CD4-positive, alpha-beta T cell treated with Interleukin-12 subunit alpha and Interleukin-12 subunit beta, for 1 hour (primary cell): ENCODE measurements around the gene CCN2.
"Not testable (repeated sequence)": the region's sequence is repeated elsewhere in the genome, so short reads cannot be mapped to it uniquely, and the experiment has no call there.

Experiments
- DNase-seq: peaks from one replicate; pipeline ENCODE4 v3.0.0-alpha.2; 2020

CCN2 gene

GRCh38 chr6:131908787-131909186 lies 42.4 kb downstream of the CCN2 start:
- not testable (repeated sequence) for DNase-seq

- not testable (repeated sequence) for DNase-seq
These were observed 47.4 kb downstream of the CCN2 start for GRCh38 chr6:131903734-131904133.

- DNase-seq = not testable (repeated sequence)
These were observed 49.8 kb downstream of the CCN2 start for GRCh38 chr6:131901326-131901873.

GRCh38 chr6:131900231-131900630 lies 50.9 kb downstream of the CCN2 start:
- DNase-seq = no peak

DNA sequence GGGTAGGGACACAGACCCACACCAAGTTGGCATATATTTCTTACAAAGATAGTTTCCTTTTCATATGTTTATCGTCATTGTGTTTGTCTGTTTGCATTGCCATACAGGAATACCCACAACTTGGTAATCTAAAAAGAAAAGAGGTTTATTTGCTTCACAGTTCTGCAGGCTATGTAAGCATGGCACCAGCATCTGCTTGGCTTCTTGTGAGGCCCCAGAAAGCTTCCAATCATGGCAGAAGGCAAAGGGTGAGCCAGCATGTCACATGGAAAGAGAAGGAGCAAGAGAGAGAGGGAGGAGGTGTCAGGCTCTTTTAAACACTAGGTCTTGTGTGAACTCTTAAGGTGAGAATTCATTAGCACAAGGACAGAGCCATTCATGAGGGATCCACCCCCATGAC lies 52.5 kb downstream of the CCN2 start:
- no peak for DNase-seq
